Measurements from ENCODE around the gene CNP. TPM values are rescaled to one million over a fixed set of nuclear protein-coding genes. Genes with fewer than 3 reads are reported as not detected.

CNP gene
- total RNA-seq, 1 donor: 87.6 TPM

DNA sequence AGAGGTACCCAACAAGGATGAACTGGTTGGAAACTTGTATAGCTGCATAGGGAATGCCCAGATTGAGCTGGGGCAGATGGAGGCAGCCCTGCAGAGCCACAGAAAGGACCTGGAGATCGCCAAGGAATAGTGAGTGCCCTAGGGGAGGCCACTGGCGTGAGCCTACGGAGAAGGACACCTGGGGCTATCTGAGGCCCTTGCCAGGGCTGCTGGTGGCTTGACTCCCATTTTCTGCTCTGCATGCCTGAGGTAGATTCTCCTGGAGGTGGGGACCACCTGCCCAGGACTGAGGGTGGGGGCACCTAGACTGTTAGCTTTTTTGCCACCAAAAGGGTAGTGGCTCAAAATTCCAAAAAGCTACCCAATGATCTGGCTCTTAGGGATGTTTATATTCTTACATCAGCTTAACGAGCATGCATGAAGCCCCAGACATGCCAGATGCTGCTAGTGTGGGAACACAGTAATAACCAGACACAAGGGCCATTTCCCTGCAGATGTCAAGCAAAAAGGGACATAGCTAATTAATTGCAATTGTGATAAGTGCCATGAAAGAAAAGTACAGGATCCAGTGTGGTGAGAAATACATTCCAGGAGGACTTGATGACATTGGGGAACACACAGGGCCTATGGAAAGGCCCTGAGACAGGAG is 27.4 kb upstream of the CNP start:
- Histone ChIP-seq H2AFZ (ENCODE audit: low read length) (no peak overlapping the region), H3K36me3 (ENCODE audit: insufficient read depth, low read length) (peaks cover 7% of the 10 kb centered on the region), H3K4me2 (ENCODE audit: insufficient read depth, low read length) (no peak overlapping the region), H3K4me1 (ENCODE audit: insufficient read depth, low read length) (no peaks in the 10 kb centered on the region), H3K27ac (ENCODE audit: low read depth, low read length) (no peak overlapping the region), H3K79me2 (ENCODE audit: insufficient read depth, low read length) (no peaks in the 10 kb centered on the region), H3K9me3 (ENCODE audit: low read depth, low read length) (no peaks in the 10 kb centered on the region), H4K20me1 (ENCODE audit: insufficient read depth, low read length) (no peaks in the 10 kb centered on the region), H3K4me3 (ENCODE audit: insufficient read depth, low read length) (no peak overlapping the region), H3K27me3 (ENCODE audit: insufficient read depth, low read length) (no peaks in the 10 kb centered on the region)
- peak; percentile 58 for DNase-seq (ENCODE audit: insufficient read length, low spot score, missing footprints)
- TF ChIP-seq, protein P1, sequence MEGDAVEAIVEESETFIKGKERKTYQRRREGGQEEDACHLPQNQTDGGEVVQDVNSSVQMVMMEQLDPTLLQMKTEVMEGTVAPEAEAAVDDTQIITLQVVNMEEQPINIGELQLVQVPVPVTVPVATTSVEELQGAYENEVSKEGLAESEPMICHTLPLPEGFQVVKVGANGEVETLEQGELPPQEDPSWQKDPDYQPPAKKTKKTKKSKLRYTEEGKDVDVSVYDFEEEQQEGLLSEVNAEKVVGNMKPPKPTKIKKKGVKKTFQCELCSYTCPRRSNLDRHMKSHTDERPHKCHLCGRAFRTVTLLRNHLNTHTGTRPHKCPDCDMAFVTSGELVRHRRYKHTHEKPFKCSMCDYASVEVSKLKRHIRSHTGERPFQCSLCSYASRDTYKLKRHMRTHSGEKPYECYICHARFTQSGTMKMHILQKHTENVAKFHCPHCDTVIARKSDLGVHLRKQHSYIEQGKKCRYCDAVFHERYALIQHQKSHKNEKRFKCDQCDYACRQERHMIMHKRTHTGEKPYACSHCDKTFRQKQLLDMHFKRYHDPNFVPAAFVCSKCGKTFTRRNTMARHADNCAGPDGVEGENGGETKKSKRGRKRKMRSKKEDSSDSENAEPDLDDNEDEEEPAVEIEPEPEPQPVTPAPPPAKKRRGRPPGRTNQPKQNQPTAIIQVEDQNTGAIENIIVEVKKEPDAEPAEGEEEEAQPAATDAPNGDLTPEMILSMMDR (IDR thresholded peaks at IDR 0.05; ENCODE audit: extremely low read depth, low read depth, low read length): no peak

DNA sequence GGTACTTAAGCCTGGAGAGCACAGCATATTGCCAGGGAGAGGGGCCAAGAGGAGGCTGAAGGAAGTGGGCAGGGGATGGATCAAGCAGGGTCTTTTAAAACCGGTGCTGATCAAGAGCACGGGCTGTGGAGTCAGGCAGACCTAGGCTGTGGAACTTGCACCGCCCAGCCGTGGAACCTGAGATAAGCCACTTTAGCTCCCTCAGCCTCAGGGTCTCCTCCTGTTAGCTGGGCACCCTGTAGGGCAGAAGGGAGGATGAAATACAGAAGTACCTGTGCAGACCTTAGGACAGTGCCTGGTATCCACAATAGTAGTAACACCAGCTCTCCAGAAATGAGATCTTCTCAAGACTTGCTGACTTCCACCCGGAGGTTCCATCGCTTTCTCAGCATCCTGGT is 26.9 kb upstream of the CNP start:
- Histone ChIP-seq H3K4me1 (ENCODE audit: insufficient read depth, low read length) (no peaks in the 10 kb centered on the region), H3K4me2 (ENCODE audit: insufficient read depth, low read length) (no peak overlapping the region), H3K36me3 (ENCODE audit: insufficient read depth, low read length) (peaks cover 7% of the 10 kb centered on the region), H2AFZ (ENCODE audit: low read length) (no peak overlapping the region), H3K79me2 (ENCODE audit: insufficient read depth, low read length) (no peaks in the 10 kb centered on the region), H3K4me3 (ENCODE audit: insufficient read depth, low read length) (no peak overlapping the region), H3K27ac (ENCODE audit: low read depth, low read length) (no peak overlapping the region), H4K20me1 (ENCODE audit: insufficient read depth, low read length) (no peaks in the 10 kb centered on the region), H3K9me3 (ENCODE audit: low read depth, low read length) (no peaks in the 10 kb centered on the region), H3K27me3 (ENCODE audit: insufficient read depth, low read length) (no peaks in the 10 kb centered on the region)
- peak; percentile 21 for DNase-seq (ENCODE audit: insufficient read length, low spot score, missing footprints)
- TF ChIP-seq, protein P1 (IDR thresholded peaks at IDR 0.05; ENCODE audit: extremely low read depth, low read depth, low read length): no peak

DNA sequence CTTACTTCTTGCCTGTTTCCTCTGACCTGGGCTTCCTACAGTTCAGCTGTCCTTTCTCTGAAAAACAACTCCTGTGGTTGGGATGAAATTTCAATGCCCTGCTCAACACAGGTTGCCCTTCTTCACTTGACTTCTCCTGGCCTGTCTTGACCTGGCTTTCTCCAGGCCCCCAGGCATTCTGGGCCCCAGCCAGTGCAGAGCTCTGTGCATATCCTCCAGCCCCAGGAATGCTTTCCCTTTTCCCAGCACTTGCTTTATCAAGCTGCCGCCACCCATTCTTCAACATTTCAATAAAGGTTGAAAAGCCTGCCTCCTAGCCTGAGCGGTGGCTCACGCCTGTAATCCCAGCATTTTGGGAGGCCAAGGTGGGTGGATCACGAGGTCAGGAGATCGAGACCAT is 25.4 kb upstream of the CNP start:
- DNase-seq (ENCODE audit: insufficient read length, low spot score, missing footprints): no peak
- H2AFZ ChIP-seq (ENCODE audit: low read length): no peak overlapping the region
- no peaks in the 10 kb centered on the region for H4K20me1 ChIP-seq (ENCODE audit: insufficient read depth, low read length)
- no peak overlapping the region for H3K4me3 ChIP-seq (ENCODE audit: insufficient read depth, low read length)
- TF ChIP-seq, protein P1 (IDR thresholded peaks at IDR 0.05; ENCODE audit: extremely low read depth, low read depth, low read length): no peak
- H3K27me3 ChIP-seq (ENCODE audit: insufficient read depth, low read length): no peaks in the 10 kb centered on the region
- no peaks in the 10 kb centered on the region for H3K9me3 ChIP-seq (ENCODE audit: low read depth, low read length)
- no peak overlapping the region for H3K27ac ChIP-seq (ENCODE audit: low read depth, low read length)
- no peaks in the 10 kb centered on the region for H3K36me3 ChIP-seq (ENCODE audit: insufficient read depth, low read length)
- no peaks in the 10 kb centered on the region for H3K4me1 ChIP-seq (ENCODE audit: insufficient read depth, low read length)
- no peak overlapping the region for H3K4me2 ChIP-seq (ENCODE audit: insufficient read depth, low read length)
- H3K79me2 ChIP-seq (ENCODE audit: insufficient read depth, low read length): no peaks in the 10 kb centered on the region

DNA sequence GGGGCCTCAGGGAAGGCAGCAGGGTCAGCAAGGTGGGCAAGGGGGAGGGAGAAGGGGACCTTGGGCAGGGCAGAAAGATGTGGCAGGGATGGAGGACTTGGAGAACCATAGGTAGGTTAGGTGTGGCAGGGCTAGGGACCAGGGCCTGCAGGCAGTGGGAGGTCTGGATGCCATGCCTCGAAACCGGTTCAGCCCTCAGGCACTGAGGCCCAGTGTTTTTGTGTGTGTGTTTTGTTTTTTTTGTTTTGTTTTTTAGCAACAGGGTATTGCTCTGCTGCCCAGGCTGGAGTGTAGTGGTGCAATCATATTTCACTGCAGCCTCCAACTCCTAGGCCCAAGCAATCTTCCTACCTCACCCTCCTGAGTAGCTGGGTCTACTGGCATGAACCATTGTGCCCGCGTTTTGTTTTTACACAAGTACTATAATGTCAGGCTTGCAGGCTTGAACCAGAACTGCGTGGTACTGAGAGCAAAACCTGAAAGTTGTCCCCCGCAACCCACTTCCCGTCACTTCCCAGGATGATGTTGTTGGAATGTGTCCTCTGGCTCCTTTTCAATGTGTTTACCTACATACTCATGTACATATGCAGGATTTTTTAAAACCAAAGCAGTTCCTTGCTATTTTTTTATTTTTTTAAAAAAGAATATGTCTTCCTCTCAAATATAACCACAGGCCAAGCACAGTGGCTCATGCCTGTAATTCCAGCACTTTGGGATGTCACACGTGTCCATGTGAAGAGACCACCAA is 23.8 kb upstream of the CNP start:
- Histone ChIP-seq H3K79me2 (ENCODE audit: insufficient read depth, low read length) (no peaks in the 10 kb centered on the region), H3K27me3 (ENCODE audit: insufficient read depth, low read length) (no peaks in the 10 kb centered on the region), H3K36me3 (ENCODE audit: insufficient read depth, low read length) (no peaks in the 10 kb centered on the region), H2AFZ (ENCODE audit: low read length) (no peak overlapping the region), H3K9me3 (ENCODE audit: low read depth, low read length) (no peaks in the 10 kb centered on the region), H3K27ac (ENCODE audit: low read depth, low read length) (no peak overlapping the region), H3K4me1 (ENCODE audit: insufficient read depth, low read length) (no peaks in the 10 kb centered on the region), H3K4me3 (ENCODE audit: insufficient read depth, low read length) (no peak overlapping the region), H4K20me1 (ENCODE audit: insufficient read depth, low read length) (no peaks in the 10 kb centered on the region), H3K4me2 (ENCODE audit: insufficient read depth, low read length) (no peak overlapping the region)
- DNase-seq (ENCODE audit: insufficient read length, low spot score, missing footprints): no peak
- TF ChIP-seq, protein P1 (IDR thresholded peaks at IDR 0.05; ENCODE audit: extremely low read depth, low read depth, low read length): no peak

Data from osteoblast (primary cell).